Measurements from ENCODE around the gene COMMD4. TPM values are rescaled to one million over a fixed set of nuclear protein-coding genes. Genes with fewer than 3 reads are reported as not detected.

COMMD4 gene
- total RNA-seq, 1 donor from 2014 or later = 51.8 TPM

GRCh38 chr15:75358771-75359536 lies 23.1 kb downstream of the COMMD4 start:
- ChIA-PET POLR2A (interaction anchor here (1.8 kb wide), 1 partner anchor 9 kb away, joined by 5 read pairs; the partner anchor contains the start of gene MAN2C1), CTCF (interaction anchor here (1.2 kb wide), 1 partner anchor 9 kb away, joined by 3 read pairs; the partner anchor contains the start of gene MAN2C1)
- ATAC-seq (ENCODE audit: low read depth) (no peak), DNase-seq (no peak)
- no peak for TF ChIP-seq CTCF (IDR thresholded peaks at IDR 0.05)
- Mint-ChIP-seq H3K4me1 (no peaks in the 10 kb centered on the region), H3K27ac (no peak overlapping the region), H3K36me3 (ENCODE audit: low read depth) (peaks cover 36% of the 10 kb centered on the region), H3K27me3 (no peaks in the 10 kb centered on the region), H3K4me3 (no peak overlapping the region), H3K9me3 (no peaks in the 10 kb centered on the region)
- intact Hi-C loops (cut with micrococcal nuclease) = no loop called here

GRCh38 chr15:75359537-75360250 lies 23.8 kb downstream of the COMMD4 start:
- intact Hi-C loops (cut with micrococcal nuclease) = no loop called here
- ChIA-PET POLR2A (interaction anchor here (1.8 kb wide), 1 partner anchor 9 kb away, joined by 5 read pairs; the partner anchor contains the start of gene MAN2C1), CTCF (interaction anchor here (1.2 kb wide), 1 partner anchor 9 kb away, joined by 3 read pairs; the partner anchor contains the start of gene MAN2C1)
- Mint-ChIP-seq H3K27ac (no peak overlapping the region), H3K4me1 (no peaks in the 10 kb centered on the region), H3K9me3 (no peaks in the 10 kb centered on the region), H3K4me3 (no peak overlapping the region), H3K27me3 (no peaks in the 10 kb centered on the region), H3K36me3 (ENCODE audit: low read depth) (peaks cover 41% of the 10 kb centered on the region)
- TF ChIP-seq CTCF (IDR thresholded peaks at IDR 0.05) = no peak
- DNase-seq (no peak), ATAC-seq (ENCODE audit: low read depth) (no peak)

- H3K4me1 Mint-ChIP-seq = no peaks in the 10 kb centered on the region
- no peaks in the 10 kb centered on the region for H3K9me3 Mint-ChIP-seq
- no peak overlapping the region for H3K27ac Mint-ChIP-seq
- peaks cover 41% of the 10 kb centered on the region for H3K36me3 Mint-ChIP-seq (ENCODE audit: low read depth)
- ChIA-PET POLR2A (interaction anchor here (1.8 kb wide), 1 partner anchor 8 kb away, joined by 5 read pairs; the partner anchor contains the start of gene MAN2C1), CTCF (interaction anchor here (1.2 kb wide), 1 partner anchor 8 kb away, joined by 3 read pairs; the partner anchor contains the start of gene MAN2C1)
- DNase-seq (no peak), ATAC-seq (ENCODE audit: low read depth) (no peak)
- H3K27me3 Mint-ChIP-seq = no peaks in the 10 kb centered on the region
- H3K4me3 Mint-ChIP-seq = no peak overlapping the region
- intact Hi-C loops (cut with micrococcal nuclease) = no loop called here
- no peak for TF ChIP-seq CTCF (IDR thresholded peaks at IDR 0.05)
Measured at GRCh38 chr15:75360391-75360790, 24.5 kb downstream of the COMMD4 start.

GRCh38 chr15:75360856-75361255 lies 25.0 kb downstream of the COMMD4 start:
- POLR2A ChIA-PET = interaction anchor here (1.8 kb wide), 1 partner anchor 7 kb away, joined by 5 read pairs; the partner anchor contains the start of gene MAN2C1
- DNase-seq (no peak), ATAC-seq (ENCODE audit: low read depth) (no peak)
- CTCF ChIA-PET = no interaction called here
- H3K9me3 Mint-ChIP-seq = no peaks in the 10 kb centered on the region
- H3K27me3 Mint-ChIP-seq = no peaks in the 10 kb centered on the region
- H3K36me3 Mint-ChIP-seq (ENCODE audit: low read depth) = peaks cover 42% of the 10 kb centered on the region
- H3K4me3 Mint-ChIP-seq = no peak overlapping the region
- H3K4me1 Mint-ChIP-seq = no peaks in the 10 kb centered on the region
- TF ChIP-seq CTCF (IDR thresholded peaks at IDR 0.05) = no peak
- H3K27ac Mint-ChIP-seq = no peak overlapping the region
- intact Hi-C loops (cut with micrococcal nuclease) = no loop called here
